GM21723 (cell line): ENCODE measurements around the gene ZNF621.
"Not testable (repeated sequence)": the region's sequence is repeated elsewhere in the genome, so short reads cannot be mapped to it uniquely, and the experiment has no call there.

Experiments
- ATAC-seq: cut with Tn5 transposase; IDR thresholded peaks from one replicate; pipeline ENCODE4 v1.9.1; 2021; ENCODE audit warnings: mild to moderate bottlenecking, moderate library complexity; ENCODE audit not compliant: unreplicated experiment

ZNF621 gene

DNA sequence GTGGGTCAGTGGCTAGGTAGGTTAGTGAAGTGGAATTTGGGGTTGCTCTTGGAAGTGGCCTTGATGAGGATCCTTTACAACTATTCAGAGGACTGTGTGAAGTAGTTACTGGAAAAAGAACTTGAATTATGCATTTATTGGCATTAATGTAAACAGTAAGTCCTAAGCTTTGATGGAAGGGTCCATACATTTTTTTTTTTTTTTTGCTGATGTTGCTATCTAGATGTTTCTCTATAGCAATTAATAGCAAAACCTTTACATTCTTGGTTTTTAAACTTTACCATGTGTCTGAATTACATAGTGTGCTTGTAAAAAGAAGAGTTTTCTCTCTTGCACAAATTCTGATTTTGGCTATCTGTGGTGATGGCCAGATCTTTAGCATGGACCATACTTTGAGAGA lies 9.5 kb downstream of the ZNF621 start:
- no peak for ATAC-seq

DNA sequence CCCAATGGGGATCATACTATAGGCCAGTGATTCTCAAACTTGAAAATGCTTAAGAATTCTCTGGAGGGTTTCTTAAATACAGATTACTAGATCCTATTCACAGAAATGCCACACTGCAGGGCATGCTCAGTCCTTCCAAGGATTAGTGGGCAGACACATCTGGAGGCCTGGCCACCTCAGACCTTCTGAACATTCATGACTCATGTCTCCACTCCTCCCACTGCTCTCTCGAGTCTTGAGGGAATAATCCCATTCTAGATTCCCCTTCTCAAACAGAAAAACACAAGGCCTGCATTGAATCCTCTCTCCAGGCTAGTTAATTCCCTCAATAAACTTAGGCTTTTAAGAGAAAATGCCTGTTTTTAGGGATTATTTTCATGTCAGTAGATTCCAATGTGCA lies 22.1 kb downstream of the ZNF621 start:
- ATAC-seq = no peak

DNA sequence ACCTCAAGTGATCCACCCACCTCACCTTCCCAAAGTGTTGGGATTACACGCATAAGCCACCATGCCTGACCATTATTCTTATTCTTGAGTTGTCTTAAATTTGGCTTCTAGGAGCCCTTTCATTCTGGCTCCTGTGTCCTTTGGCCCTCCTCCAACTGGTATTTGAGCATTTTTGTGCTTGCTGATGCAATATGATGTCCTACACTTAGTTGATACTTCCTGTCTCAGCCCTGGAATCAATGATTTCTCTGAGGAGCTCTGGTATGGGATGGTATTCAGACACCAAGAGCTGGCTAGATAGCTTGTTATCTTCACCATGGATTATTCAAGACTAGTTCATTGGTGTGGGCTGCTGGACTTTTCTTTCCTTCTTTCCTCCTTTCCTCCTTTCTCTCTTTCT lies 25.4 kb downstream of the ZNF621 start:
- ATAC-seq = no peak

DNA sequence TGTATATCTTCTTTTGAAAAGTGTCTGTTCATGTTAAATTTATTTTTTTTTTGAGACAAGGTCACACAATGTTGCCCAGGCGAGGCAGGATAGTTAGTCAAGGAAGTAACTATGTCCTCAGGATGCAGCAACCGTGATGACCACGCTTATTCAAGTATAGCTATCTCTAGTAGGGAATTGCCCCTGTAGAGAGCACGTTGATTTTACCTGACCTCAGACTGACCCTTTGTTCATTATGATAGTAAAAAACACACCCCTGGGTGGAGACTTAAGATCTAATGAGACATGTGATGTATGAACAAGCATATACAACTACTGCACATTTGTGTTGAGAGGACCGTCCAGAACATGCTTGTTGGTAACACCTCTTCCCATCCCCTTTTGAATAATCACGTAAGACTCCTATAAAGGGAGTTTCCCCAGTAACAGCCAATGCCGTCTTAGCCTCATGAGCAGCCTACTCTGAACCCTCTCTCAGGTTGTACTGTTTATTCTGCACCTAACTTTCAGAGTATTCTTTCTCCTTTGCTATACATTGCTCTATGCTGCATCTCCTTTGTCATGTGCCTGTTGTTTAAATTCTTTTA lies 32.9 kb downstream of the ZNF621 start:
- no peak for ATAC-seq

DNA sequence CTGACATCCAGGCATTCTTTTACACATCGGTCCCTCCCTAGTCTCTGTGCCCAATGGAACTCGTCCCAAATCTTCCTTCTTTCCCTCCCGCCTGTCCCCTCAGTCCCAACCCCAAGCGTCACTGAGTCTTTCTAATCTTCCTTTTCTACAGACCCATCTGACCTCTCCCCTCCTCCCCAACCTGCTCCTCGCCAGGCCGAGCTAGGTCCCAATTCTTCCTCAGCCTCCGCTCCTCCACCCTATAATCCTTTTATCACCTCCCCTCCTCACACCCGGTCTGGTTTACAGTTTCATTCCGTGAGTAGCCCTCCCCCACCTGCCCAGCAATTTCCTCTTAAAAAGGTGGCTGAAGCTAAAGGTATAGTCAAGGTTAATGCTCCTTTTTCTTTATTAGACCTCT lies 37.7 kb downstream of the ZNF621 start:
- not testable (repeated sequence) for ATAC-seq

DNA sequence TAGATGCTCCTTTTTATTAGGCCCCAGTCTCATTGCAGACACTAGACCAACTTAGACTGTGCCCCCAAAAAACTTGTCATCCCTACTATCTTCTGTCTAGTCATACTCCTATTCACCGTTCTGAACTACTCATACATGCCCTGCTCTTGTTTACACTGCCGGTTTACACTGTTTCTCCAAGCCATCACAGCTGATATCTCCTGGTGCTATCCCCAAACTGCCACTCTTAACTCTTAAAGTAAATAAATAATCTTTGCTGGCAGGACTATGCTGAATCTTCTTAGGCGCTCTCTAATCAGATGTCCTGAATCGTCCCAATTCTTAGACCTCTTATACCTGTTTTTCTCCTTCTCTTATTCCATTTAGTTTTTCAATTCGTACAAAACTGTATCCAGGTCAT lies 40.9 kb downstream of the ZNF621 start:
- not testable (repeated sequence) for ATAC-seq

DNA sequence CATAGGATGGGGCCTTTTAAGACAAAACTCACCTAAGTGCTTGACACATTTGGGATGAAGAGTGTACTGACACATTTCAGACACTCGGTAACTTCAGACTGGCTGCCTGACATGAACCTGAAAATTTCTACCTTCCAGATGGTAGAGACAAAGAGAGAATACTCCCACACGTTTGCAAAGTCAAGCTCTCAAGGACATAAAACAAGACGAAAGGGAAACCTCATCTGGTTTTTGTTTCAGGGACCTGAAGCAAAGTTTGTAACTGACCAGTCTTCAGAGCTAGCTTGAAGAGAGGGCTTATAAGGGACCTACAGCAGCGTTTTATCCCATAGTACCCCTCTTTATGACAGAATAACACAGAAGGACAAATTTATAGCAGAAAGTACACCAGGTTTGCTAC lies 41.9 kb downstream of the ZNF621 start:
- ATAC-seq = no peak

DNA sequence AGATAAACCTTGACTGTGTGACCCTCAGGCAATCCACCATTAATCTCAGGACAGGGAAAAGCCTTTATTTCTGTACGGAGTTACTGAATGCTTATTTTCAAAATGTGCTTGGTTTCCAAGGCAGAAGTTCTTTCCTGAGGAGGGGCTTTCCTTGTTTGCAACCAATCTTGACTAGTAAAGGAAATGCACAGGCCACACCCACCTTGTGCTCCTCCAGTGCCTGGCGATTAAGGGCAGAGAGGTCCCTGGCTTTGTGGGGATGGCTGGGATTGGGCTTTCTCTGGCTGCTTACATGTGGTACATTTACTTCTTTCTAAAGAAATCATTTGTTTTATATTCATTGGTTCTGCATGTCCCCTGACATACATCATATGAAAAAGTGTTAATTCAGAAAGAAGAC lies 47.8 kb downstream of the ZNF621 start:
- ATAC-seq = no peak

DNA sequence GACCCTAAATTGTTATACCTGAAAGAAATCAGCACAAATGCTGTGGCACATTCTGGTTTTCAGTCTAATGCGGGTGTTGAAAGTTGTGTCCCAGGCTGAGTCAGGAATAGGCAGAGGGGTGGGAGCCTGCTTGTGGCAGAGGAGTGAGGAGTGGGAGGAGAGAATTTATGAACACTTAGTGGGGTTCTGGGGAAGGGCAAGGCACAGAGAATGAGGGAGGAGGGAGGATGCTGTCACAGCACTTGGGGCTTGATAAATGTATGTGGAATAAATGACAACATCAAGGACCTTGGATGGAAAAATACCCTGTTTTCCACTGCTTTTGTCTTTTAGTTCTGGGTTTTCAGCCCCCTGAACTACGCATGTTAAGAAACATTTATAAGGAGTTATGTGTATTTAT lies 49.3 kb downstream of the ZNF621 start:
- ATAC-seq = no peak

DNA sequence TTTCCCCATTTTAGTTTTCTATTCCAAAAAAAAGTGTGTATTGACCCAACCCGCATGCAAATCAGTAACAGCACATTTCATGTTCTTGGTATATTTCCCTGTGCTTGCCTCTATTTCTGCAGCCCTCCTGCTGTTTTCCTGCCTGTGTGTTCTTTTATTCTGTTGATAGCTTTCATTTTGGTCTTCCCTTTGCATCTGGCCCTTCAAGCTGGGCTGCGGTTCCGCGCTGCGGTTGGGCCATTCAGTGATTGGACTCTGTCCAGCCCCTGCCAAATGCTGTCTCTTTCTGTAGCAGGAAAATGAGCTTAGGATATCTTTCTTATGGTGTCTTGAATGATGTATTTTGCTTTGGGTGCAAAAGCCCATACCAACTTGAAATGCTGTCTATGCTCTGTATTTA lies 49.9 kb downstream of the ZNF621 start:
- no peak for ATAC-seq

DNA sequence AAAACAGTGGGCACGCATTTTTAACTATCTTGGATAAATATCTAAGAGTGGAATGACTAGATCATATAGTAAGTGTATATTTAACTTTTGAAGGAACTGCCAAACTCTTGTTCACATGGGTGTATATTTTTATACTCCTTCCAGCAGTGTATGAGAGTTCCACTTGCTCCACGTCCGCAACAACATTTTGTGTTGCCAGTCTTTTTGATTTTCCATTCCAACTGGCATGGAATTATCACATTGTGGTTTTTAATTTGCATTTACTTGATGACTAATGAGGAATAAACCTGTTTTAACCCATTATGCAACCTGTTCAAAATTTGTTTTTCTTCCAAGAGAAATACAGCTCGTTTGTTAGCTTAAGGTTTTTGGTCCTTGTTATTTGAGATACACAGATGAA lies 51.6 kb downstream of the ZNF621 start:
- no peak for ATAC-seq

DNA sequence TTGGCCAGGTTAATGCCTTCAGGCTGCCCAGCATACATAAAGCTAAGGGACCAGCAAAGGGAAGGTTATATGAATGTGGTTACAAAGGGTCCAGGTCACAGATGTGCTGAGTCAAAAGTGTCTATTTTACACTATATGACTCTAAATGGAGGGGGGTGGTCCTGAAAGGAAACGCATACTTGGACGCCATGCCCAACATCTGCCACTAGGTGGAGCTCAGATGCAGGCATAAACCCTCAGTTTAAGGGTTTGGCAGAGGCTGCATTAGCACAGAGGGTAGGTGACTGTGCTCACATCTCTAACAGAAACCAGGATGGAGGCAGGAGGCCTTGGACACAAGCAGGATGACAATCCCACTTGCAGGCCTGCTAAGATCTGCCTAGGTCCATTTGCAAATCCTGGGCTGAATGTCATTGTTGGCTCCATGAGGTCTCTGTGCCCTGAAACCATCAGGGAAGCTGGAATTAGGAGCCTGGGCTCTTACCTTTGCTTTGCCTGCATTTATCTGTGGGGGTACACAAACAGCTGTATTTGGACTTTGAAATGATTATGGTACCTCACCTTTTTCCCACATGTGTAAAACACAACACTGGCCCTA lies 55.8 kb downstream of the ZNF621 start:
- peak; percentile 74 for ATAC-seq

DNA sequence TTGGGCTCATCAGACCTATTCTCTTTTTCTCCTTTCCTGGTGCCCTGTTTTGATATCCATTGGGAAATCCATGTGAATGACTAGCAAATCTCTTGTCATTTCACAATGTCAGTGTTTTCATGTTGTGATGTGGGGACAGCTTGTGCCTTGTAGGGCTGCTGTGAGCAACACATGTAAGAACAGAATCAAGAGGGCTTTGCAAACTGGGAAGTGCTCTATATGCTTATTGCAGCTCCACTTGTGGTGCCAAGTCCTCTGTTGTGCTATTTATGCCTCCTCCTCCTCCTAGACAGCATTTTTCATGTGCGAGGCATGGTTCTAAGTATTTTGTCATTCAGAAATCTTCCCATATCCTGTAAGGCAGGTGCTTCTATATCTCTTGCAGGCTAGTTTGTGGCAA lies 56.4 kb downstream of the ZNF621 start:
- ATAC-seq = no peak

DNA sequence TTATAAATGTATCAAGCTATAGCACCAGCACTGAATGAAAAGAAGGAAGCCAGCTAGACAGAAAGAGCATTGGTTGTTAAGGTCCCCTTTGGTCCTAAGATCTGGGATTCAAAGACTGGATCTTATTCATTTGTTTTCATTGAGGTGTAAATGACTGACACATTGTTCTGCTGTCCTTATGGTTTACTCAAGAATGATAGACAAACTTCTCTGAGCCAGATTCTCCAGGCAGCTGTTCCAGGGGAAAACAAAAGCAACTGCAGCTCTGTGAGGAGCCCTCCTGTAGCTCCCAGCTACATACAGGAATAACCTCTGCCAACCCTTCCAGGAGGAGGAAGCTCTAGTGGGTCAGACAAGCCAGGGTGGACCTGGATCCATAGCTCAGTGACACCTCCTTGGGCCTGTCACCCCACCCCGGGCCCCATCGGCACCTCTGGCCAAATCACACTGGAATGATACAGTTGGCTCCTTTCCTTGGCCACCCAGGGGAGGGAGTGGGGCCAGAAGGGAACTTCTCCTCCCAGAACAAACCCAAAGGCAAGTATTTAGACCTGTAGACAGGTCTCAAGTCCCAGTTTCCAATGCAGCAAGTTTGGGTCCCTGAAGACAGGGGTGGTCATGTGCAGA lies 57.8 kb downstream of the ZNF621 start:
- no peak for ATAC-seq

DNA sequence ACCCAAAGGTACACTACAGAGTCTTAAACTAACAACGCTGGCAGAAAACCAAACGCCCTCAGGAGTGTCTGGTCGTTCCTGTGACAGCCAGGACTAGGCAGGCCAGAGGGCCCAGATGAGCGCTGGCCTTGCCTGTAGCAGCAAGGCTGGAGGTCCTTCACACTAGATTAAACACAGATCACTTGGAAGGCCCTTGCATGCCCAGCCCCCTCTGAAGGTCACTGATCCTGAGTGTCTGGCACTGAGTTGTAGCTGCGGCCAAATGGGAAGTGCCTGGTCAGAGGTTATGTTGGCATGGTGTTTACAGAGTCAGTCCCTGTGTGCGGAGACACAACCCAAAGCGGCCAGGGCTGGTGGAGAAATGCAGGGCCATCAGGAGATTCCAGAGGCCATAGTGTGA lies 58.9 kb downstream of the ZNF621 start:
- no peak for ATAC-seq

DNA sequence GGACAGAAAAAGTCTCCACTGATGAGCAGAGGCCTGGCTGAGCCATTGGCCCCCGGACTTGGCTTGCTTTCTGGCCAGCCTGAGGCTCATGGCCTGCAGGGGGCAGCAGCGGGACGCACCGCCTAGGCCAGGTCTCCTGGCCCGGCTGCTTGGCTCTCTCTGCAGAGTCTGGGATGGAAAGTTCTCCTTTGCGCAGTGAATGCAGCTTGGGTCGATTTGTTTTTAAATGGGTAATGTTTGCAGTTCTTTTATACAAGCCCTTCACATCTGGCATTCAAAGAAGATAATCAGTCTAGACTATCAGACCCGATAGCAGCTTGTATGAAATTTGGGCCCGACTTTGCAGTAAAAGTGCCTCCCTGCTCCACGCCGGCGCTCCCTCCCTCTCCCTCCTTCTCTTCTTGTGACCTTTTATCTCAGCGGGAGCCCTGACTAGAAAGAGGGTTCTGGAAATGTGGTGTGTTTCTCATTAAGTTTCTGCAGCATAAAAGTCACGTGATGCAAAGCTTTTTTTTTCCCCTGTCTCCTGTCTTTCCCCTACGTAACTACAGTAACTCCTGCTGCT lies 59.9 kb downstream of the ZNF621 start:
- ATAC-seq = peak; percentile 72

DNA sequence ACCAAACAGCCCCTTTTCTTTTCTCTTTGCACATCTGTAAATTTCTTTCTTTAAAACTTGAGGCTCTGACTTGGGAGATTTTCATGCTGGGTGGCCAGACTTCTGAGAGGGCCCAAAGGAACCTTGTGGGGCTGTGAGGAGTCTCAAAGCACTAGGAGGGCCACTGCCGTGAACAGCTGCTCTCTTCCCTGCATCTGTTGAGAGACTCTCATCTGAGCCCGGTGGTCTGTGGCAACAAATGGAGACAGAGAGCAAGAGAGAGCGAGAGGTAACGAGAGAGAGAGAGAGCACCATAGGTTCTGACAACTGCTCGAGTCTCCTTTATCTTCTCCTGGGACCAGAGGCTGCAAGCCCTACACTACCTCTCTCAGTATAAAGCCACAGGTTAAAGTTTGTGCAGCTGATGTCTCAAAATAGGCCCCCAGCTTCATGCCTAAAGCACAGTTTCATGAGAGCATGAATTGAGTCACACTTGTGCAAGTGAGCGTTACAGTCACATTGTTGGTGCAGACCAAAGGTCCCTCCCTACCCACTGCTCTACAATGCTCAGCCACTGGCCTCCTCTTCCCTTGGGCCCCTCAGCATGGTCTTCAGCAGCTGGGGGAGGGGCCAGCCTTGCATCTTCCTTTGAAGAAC lies 60.7 kb downstream of the ZNF621 start:
- no peak for ATAC-seq

DNA sequence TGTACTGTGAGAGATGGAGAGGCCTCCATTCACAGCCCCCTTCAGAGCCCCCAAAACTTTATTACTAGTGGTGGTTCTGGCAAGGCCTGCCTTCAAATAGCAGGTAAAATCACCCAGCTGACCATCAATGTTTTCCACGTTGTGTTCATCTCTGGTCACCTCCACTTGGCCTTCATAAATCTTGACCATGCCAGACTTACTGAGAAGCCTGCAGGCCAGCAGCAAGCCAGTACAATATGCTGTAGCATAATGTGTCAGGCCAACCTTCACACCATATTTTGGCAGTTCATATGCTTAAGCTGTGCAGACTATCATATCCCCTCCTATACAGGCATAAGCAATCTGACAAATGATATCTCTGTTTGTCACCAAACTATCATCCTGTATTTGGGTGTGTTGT lies 62.1 kb downstream of the ZNF621 start:
- no peak for ATAC-seq

DNA sequence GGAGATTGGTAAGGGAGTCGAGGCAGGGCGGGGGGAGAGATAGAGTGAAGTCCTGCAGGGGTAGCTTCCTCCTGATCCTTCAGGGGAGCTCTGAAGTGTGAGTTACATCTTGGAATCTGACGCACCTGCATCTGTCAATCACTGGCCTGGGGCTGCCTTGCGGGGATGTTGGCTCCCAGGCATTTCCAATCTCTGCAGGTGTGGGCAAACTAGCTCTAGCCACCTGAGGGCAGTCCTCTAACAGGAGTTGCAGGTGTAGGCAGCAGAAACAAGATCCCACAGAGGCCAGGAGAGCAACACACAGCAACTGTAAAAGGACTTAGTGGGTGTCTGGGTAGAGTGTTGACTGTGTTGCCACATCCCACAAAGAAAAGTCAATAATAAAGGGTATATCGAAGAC lies 63.6 kb downstream of the ZNF621 start:
- no peak for ATAC-seq
